Activated CD8-positive, alpha-beta memory T cell treated with anti-CD3 and anti-CD28 coated beads, Interleukin-2, amount 10 ng/mL, durations not matched to agents 7 days and 5 days (primary cell): ENCODE results near the gene TBCE. TPM values are rescaled to one million over a fixed set of nuclear protein-coding genes. Genes with fewer than 3 reads are reported as not detected.
"Not testable (repeated sequence)": the region's sequence is repeated elsewhere in the genome, so short reads cannot be mapped to it uniquely, and the experiment has no call there.

Experiments
- ATAC-seq: fragments of 150-1000 bp; cut with Tn5 transposase; one replicate; pipeline ENCODE4 v1.10.0; 2021; ENCODE audit warnings: moderate library complexity
- CTCF ChIA-PET: fragments of 350-600 bp; sonication (Branson Sonifier 250); formaldehyde crosslinking; loops from one replicate; lab custom pipeline; 2021; ENCODE audit warnings: antibody characterized with exemption; lab: Charles Lee
- DNase-seq: peaks from one replicate; pipeline ENCODE4 v3.0.0-alpha.2; 2020
- H3K27ac Mint-ChIP-seq: one replicate; pipeline ENCODE4 v1.8.0; 2021; ENCODE audit warnings: mild to moderate bottlenecking, mixed read lengths
- H3K27me3 Mint-ChIP-seq: one replicate; pipeline ENCODE4 v1.8.0; 2021; ENCODE audit warnings: mixed read lengths
- H3K36me3 Mint-ChIP-seq: one replicate; pipeline ENCODE4 v1.8.0; 2021; ENCODE audit warnings: mild to moderate bottlenecking, mixed read lengths
- H3K4me1 Mint-ChIP-seq: one replicate; pipeline ENCODE4 v1.8.0; 2021; ENCODE audit warnings: mixed read lengths
- H3K4me3 Mint-ChIP-seq: one replicate; pipeline ENCODE4 v1.8.0; 2021; ENCODE audit warnings: mild to moderate bottlenecking, moderate library complexity, mixed read lengths
- H3K9me3 Mint-ChIP-seq: one replicate; pipeline ENCODE4 v1.8.0; 2022; ENCODE audit warnings: low read depth, mixed read lengths
- total RNA-seq, 2 experiments: library from RNA; stranded (reverse); gene quantifications; one replicate each; pipeline ENCODE4 v1.2.3, GENCODE V29; 2021

The TBCE gene
- total RNA-seq, 2 experiments from 2014 or later = 27.4 to 30.2 TPM

DNA sequence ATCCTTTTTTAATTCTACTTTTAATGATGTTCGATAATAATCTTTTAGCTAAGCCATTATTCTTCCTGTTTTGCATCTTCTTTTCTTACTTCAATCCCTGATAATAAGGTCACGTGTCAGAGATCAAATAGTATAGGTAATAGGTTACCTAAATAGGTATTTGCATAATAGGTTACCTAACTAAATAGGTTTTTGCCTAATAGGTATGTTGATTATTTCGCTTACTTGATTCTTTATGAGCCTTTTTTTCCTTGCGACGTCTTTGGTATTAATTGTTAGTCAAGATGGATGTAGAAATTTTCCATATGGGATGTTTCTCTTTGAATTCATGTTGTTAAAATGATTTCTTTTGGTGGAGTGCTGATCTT lies 36.3 kb upstream of the TBCE start:
- ATAC-seq (no peak), DNase-seq (no peak)
- no peak overlapping the region for H3K27ac Mint-ChIP-seq
- no peaks in the 10 kb centered on the region for H3K27me3 Mint-ChIP-seq
- CTCF ChIA-PET = interaction anchor here (1.2 kb wide), 1 partner anchor 11 kb away, joined by 4 read pairs; no protein-coding TSS in a partner anchor
- peaks cover 30% of the 10 kb centered on the region for H3K4me1 Mint-ChIP-seq
- no peak overlapping the region for H3K4me3 Mint-ChIP-seq
- peaks cover 16% of the 10 kb centered on the region for H3K36me3 Mint-ChIP-seq
- no peaks in the 10 kb centered on the region for H3K9me3 Mint-ChIP-seq

DNA sequence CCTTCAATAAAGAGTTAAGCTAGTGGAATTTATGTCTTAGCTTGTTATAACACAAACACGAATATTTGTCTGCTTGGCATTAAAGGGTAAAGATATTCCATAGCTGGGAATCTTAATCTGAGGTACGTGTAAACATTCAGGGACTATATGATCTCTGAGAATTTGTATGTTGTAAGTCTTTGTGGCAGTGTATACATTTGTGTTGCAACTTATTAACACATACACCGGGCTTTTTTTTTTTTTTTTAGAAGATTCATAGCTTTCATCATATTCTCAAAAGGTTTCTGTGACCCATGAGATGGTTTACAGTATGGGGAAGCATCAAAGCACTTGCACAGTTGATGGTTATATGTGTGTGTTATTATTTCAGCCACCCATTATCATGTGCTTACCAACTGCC lies 35.8 kb upstream of the TBCE start:
- ATAC-seq = no peak
- H3K27me3 Mint-ChIP-seq = no peaks in the 10 kb centered on the region
- no peaks in the 10 kb centered on the region for H3K9me3 Mint-ChIP-seq
- H3K4me3 Mint-ChIP-seq = no peak overlapping the region
- DNase-seq = no peak
- peaks cover 16% of the 10 kb centered on the region for H3K36me3 Mint-ChIP-seq
- H3K4me1 Mint-ChIP-seq = peaks cover 31% of the 10 kb centered on the region
- H3K27ac Mint-ChIP-seq = no peak overlapping the region
- CTCF ChIA-PET = interaction anchor here (1.2 kb wide), 1 partner anchor 12 kb away, joined by 4 read pairs; no protein-coding TSS in a partner anchor

DNA sequence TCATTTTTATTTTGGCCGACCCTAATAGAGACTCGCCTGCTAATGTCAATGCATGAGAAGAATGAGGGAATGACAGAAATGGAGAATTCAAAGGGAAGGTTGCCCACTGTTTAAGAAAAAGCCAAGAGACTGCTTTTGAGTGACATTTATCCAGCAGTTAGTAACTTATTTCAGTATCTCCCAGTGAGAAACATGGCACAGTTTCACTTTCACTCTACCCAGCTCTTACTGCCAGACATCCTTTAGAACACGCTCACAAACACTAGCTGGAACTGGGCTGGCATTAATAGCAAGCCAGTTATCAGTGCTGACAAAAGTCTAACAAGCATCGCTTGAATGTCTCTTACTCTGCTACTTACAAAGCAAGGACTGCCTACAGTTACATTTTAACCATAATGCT lies 30.3 kb upstream of the TBCE start:
- ATAC-seq = peak; percentile 98
- CTCF ChIA-PET = interaction anchor here (1.0 to 1.4 kb wide), 3 partner anchors 78 to 84 kb away, joined by 3 to 5 read pairs (median 3); no protein-coding TSS in a partner anchor
- peak overlapping the region; percentile 65 for H3K4me3 Mint-ChIP-seq
- peaks cover 16% of the 10 kb centered on the region for H3K36me3 Mint-ChIP-seq
- no peaks in the 10 kb centered on the region for H3K27me3 Mint-ChIP-seq
- peak overlapping the region; percentile 87 for H3K27ac Mint-ChIP-seq
- H3K4me1 Mint-ChIP-seq = peaks cover 22% of the 10 kb centered on the region
- no peaks in the 10 kb centered on the region for H3K9me3 Mint-ChIP-seq
- DNase-seq = peak; percentile 44

DNA sequence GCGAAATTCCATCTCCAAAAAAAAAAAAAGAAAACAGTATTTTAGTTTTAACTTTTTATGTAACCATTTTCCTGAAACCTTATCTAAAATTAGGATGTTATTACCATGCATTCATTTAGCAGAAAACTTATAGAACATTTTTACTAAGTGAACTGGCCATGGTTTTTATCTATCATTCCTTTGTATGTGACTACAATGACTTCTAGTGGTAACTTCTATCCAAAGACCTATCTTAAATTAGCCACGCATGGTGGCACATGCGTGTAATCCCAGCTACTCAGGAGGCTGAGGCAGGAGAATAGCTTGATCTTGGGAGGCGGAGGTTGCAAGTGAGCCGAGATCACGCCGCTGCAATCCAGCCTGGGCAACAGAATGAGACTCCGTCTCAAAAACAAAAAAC lies 27.5 kb upstream of the TBCE start:
- H3K4me1 Mint-ChIP-seq = peaks cover 14% of the 10 kb centered on the region
- no peaks in the 10 kb centered on the region for H3K9me3 Mint-ChIP-seq
- no peak overlapping the region for H3K4me3 Mint-ChIP-seq
- ATAC-seq (no peak), DNase-seq (no peak)
- peaks cover 27% of the 10 kb centered on the region for H3K36me3 Mint-ChIP-seq
- CTCF ChIA-PET = interaction anchor here (2.0 kb wide), 1 partner anchor 76 kb away, joined by 5 read pairs; no protein-coding TSS in a partner anchor
- no peak overlapping the region for H3K27ac Mint-ChIP-seq
- H3K27me3 Mint-ChIP-seq = no peaks in the 10 kb centered on the region

DNA sequence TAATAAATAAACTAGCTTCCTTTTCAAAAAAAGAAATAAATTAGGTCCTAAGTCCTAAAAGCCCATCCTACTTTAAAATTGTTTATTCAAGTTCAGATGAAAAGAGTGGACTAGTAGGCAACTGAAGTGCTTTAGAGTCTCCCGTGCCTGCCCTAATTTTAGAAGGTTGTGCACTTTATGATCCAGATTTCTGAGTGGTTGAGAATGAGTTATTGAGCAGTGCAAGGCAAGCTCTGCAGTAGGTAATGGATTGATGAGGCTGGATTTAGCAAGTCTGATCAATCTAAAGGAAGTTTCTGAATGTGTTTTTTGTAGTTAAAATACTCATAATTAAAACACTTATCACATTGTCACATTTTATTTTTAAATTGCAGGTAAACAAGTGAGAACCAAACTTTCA lies 25.9 kb upstream of the TBCE start:
- CTCF ChIA-PET = interaction anchor here (0.6 to 1.4 kb wide), 6 partner anchors 12 to 256 kb away, joined by 3 to 4 read pairs (median 3); no protein-coding TSS in a partner anchor
- DNase-seq (no peak), ATAC-seq (no peak)
- no peaks in the 10 kb centered on the region for H3K9me3 Mint-ChIP-seq
- H3K27me3 Mint-ChIP-seq = no peaks in the 10 kb centered on the region
- H3K4me3 Mint-ChIP-seq = no peak overlapping the region
- H3K27ac Mint-ChIP-seq = no peak overlapping the region
- H3K4me1 Mint-ChIP-seq = peaks cover 10% of the 10 kb centered on the region
- H3K36me3 Mint-ChIP-seq = peaks cover 30% of the 10 kb centered on the region

DNA sequence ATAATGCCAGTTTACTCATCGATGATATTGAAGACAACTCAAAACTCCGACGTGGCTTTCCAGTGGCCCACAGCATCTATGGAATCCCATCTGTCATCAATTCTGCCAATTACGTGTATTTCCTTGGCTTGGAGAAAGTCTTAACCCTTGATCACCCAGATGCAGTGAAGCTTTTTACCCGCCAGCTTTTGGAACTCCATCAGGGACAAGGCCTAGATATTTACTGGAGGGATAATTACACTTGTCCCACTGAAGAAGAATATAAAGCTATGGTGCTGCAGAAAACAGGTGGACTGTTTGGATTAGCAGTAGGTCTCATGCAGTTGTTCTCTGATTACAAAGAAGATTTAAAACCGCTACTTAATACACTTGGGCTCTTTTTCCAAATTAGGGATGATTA lies 25.2 kb upstream of the TBCE start:
- Mint-ChIP-seq H3K27me3 (no peaks in the 10 kb centered on the region), H3K4me3 (no peak overlapping the region), H3K36me3 (peaks cover 26% of the 10 kb centered on the region), H3K27ac (no peak overlapping the region), H3K4me1 (peaks cover 5% of the 10 kb centered on the region), H3K9me3 (no peaks in the 10 kb centered on the region)
- no peak for DNase-seq
- ATAC-seq = no peak
- CTCF ChIA-PET = interaction anchor here (0.6 to 1.5 kb wide), 4 partner anchors 12 to 255 kb away, joined by 3 to 4 read pairs (median 3); no protein-coding TSS in a partner anchor

DNA sequence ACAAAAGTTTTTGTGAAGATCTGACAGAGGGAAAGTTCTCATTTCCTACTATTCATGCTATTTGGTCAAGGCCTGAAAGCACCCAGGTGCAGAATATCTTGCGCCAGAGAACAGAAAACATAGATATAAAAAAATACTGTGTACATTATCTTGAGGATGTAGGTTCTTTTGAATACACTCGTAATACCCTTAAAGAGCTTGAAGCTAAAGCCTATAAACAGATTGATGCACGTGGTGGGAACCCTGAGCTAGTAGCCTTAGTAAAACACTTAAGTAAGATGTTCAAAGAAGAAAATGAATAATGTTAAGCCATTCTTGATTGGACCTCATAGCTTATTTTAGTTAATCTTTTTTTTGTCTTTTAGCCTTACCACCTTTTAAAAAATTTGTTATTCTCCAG lies 24.8 kb upstream of the TBCE start:
- peaks cover 2% of the 10 kb centered on the region for H3K4me1 Mint-ChIP-seq
- no peak overlapping the region for H3K4me3 Mint-ChIP-seq
- CTCF ChIA-PET = interaction anchor here (1.2 to 1.5 kb wide), 2 partner anchors 74 to 83 kb away, joined by 3 to 4 read pairs; no protein-coding TSS in a partner anchor
- DNase-seq (peak; percentile 14), ATAC-seq (no peak)
- peaks cover 25% of the 10 kb centered on the region for H3K36me3 Mint-ChIP-seq
- H3K27me3 Mint-ChIP-seq = no peaks in the 10 kb centered on the region
- no peaks in the 10 kb centered on the region for H3K9me3 Mint-ChIP-seq
- H3K27ac Mint-ChIP-seq = no peak overlapping the region

DNA sequence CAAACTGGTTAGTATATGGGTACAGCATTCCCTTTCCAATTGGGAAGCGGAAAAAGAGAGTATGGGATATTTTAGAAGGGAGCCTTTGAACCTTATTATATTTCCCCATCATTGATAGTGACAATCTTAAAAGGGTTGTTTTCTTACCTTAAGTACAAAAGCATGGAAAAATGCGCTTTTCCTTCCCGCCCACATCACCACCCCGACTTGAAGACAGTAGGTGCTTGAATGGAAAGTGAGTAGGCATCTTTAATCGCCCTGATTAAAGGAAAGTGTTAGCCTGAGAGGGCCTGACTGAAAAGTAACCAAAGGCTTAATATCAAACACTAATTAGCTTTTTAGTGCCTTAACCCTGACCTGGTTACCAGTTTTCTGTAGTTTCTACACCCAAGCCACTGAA lies 23.5 kb upstream of the TBCE start:
- Mint-ChIP-seq H3K4me1 (no peaks in the 10 kb centered on the region), H3K36me3 (peaks cover 24% of the 10 kb centered on the region), H3K27ac (no peak overlapping the region), H3K4me3 (no peak overlapping the region), H3K27me3 (no peaks in the 10 kb centered on the region), H3K9me3 (no peaks in the 10 kb centered on the region)
- CTCF ChIA-PET = interaction anchor here (0.6 kb wide), 1 partner anchor 238 kb away, joined by 3 read pairs; no protein-coding TSS in a partner anchor
- DNase-seq (no peak), ATAC-seq (no peak)

DNA sequence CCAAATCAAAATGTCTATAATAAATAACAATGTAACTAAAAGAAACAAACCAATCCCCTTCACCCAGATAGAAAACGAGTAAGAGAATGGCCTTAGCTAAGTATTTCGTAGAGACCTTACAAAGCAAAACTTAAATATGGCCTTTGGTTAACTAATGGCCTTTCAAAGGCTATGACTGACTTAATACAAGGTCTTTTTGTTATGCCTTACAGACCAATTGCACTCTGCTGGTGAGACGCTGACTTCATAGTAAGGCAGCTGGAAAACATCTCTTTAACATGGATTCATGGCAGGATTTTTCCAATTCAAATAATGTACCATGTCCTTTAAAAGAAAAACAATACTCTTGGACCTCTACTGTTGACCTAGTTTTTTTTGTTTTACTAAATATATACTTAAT lies 15.8 kb upstream of the TBCE start:
- CTCF ChIA-PET = no interaction called here
- H3K4me3 Mint-ChIP-seq = no peak overlapping the region
- no peak for DNase-seq

DNA sequence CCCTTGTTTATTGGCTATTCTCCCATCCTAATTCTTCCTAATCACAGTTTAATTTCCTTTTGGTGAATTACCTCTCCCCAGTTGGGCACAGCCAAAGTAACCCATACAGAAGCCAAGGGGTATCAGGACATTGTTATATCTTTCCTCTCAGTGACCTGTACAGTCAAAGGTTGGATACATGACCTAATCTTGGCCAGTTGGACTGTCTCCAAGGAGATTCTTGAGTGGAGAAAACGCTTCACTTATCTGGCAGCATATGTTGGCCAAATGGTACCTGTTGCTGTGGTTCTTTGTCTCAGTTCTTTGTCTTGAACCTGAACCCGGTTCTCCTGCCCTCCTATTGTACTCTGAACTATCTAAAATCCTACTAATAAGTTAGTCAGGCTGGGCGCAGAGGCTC lies 15.3 kb upstream of the TBCE start:
- no peak overlapping the region for H3K27ac Mint-ChIP-seq
- CTCF ChIA-PET = no interaction called here

More for the DNA sequence above, 15.8 kb upstream of the TBCE start:
- no peaks in the 10 kb centered on the region for H3K27me3 Mint-ChIP-seq
- peaks cover 2% of the 10 kb centered on the region for H3K36me3 Mint-ChIP-seq
- ATAC-seq = no peak
- H3K9me3 Mint-ChIP-seq = no peaks in the 10 kb centered on the region
- H3K27ac Mint-ChIP-seq = no peak overlapping the region
- no peaks in the 10 kb centered on the region for H3K4me1 Mint-ChIP-seq

DNA sequence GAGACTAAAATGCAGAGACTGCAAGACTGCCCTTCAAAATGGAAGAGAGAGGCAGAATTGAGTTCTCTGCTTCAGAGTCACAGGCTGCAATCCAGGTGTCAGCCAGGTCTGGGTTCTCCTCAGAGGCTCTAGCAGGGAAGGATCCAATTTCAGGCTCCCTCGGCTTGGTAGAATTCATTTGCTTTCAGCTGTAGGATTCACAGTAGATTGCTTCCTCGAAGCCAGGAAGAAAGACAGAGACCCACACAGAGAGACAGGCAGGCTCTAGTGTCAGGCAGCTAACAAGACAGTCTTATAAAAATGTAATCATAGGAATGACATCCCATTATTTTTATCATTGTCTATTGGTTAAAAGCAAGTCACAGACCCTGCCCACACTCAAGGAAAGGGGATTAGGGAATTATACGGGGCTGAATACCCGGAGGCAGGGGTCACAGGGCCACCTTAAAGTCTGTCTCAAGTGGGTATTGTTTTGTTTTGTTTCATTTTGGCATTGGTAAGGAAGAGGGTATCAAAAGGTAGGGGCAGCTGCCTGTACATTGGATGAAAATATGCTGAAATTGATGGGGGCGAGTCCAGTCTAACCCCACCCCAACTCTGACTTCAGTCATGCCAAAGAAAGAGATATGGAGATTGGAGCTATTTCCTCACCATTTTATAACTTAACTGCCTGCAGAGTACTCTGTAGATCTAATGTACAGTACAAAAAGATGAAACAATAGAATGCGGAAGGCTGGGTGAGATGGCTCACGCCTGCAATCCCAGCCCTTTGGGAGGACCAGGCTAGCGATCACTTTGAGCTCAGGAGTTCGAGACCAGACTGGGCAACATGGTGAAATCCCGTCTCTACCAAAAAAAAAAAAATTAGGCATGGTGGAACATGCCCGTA lies 9.5 kb upstream of the TBCE start:
- ATAC-seq (no peak), DNase-seq (no peak)
- no peaks in the 10 kb centered on the region for H3K36me3 Mint-ChIP-seq
- H3K4me1 Mint-ChIP-seq = no peaks in the 10 kb centered on the region
- H3K27me3 Mint-ChIP-seq = no peaks in the 10 kb centered on the region
- H3K4me3 Mint-ChIP-seq = no peak overlapping the region
- H3K9me3 Mint-ChIP-seq = no peaks in the 10 kb centered on the region
- no peak overlapping the region for H3K27ac Mint-ChIP-seq
- CTCF ChIA-PET = interaction anchor here (1.3 kb wide), 1 partner anchor 13 kb away, joined by 5 read pairs; no protein-coding TSS in a partner anchor

More for the DNA sequence above, 15.3 kb upstream of the TBCE start:
- ATAC-seq (no peak), DNase-seq (no peak)
- Mint-ChIP-seq H3K4me3 (no peak overlapping the region), H3K4me1 (no peaks in the 10 kb centered on the region), H3K27me3 (no peaks in the 10 kb centered on the region), H3K36me3 (peaks cover 2% of the 10 kb centered on the region), H3K9me3 (no peaks in the 10 kb centered on the region)

DNA sequence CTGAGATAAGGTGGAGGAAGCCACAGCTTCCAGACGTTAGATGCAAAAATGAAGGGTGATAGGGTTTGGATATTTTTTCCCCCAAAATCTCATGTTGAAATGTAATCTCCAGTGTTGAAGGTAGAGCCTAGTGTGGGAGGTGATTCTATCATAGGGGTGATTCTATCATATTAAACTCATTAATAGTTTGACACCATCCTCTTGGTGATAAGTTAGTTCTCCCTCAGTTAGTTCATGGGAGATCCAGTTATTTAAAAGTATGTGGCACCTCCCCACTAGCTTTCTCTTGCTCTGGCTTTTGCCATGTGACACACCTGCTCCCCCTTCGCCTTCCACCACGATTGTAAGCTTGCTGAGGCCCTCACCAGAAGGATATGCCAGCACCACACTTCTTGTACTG lies 8.3 kb upstream of the TBCE start:
- no peaks in the 10 kb centered on the region for H3K27me3 Mint-ChIP-seq
- CTCF ChIA-PET = no interaction called here
- no peaks in the 10 kb centered on the region for H3K36me3 Mint-ChIP-seq
- H3K9me3 Mint-ChIP-seq = no peaks in the 10 kb centered on the region
- H3K27ac Mint-ChIP-seq = no peak overlapping the region
- DNase-seq (no peak), ATAC-seq (no peak)
- H3K4me1 Mint-ChIP-seq = no peaks in the 10 kb centered on the region
- no peak overlapping the region for H3K4me3 Mint-ChIP-seq

DNA sequence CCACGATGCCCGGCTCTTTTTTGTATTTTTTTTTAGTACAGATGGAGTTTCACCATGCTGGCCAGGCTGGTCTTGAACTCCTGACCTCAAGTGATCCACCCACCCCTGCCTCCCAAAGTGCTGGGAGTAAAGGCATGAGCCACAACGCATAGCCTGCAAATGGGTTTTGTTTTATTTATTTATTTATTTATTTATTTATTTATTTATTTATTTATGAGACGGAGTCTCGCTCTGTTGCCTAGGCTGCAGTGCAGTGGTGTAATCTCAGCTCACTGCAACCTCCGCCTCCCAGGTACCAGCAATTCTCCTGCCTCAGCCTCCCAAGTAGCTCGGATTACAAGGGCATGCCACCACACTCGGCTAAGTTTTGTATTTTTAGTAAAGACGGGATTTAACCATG lies 3.0 kb upstream of the TBCE start:
- CTCF ChIA-PET = interaction anchor here (1.4 kb wide), 1 partner anchor 14 kb away, joined by 4 read pairs; no protein-coding TSS in a partner anchor
- DNase-seq, ATAC-seq, H3K27me3 Mint-ChIP-seq, H3K9me3 Mint-ChIP-seq, H3K4me3 Mint-ChIP-seq, H3K36me3 Mint-ChIP-seq, H3K27ac Mint-ChIP-seq: not testable (repeated sequence)
- peaks cover 24% of the 10 kb centered on the region for H3K4me1 Mint-ChIP-seq
